Activated naive CD4-positive, alpha-beta T cell treated with Interleukin-2 at 50 U/mL for 16 hours (primary cell): ENCODE measurements around the gene FAM120A.

Experiments
- DNase-seq: peaks from one replicate; pipeline ENCODE4 v3.0.0-alpha.2; 2020

FAM120A gene

GRCh38 chr9:93565089-93565488 is 113.6 kb downstream of the FAM120A start:
- no peak for DNase-seq

- peak; percentile 99 for DNase-seq
These were observed 115.2 kb downstream of the FAM120A start for GRCh38 chr9:93566408-93567270.

GRCh38 chr9:93567271-93567959 is 115.9 kb downstream of the FAM120A start:
- DNase-seq: no peak

- no peak for DNase-seq
These were observed 116.7 kb downstream of the FAM120A start for GRCh38 chr9:93568169-93568568.

GRCh38 chr9:93569621-93570174 is 118.2 kb downstream of the FAM120A start:
- no peak for DNase-seq

- DNase-seq: no peak
These were observed 120.7 kb downstream of the FAM120A start for GRCh38 chr9:93572221-93572620.

- no peak for DNase-seq
These were observed 121.4 kb downstream of the FAM120A start for GRCh38 chr9:93572636-93573515.

GRCh38 chr9:93573516-93573828 is 122.0 kb downstream of the FAM120A start:
- DNase-seq: no peak

GRCh38 chr9:93574091-93574899 is 122.8 kb downstream of the FAM120A start:
- no peak for DNase-seq

GRCh38 chr9:93574900-93575795 is 123.7 kb downstream of the FAM120A start:
- no peak for DNase-seq

GRCh38 chr9:93575796-93576257 is 124.3 kb downstream of the FAM120A start:
- peak; percentile 55 for DNase-seq

- DNase-seq: peak; percentile 27
These were observed 125.0 kb downstream of the FAM120A start, which contains the start of gene PHF2 for GRCh38 chr9:93576258-93577077. PHF2 (plus strand) TSS chr9:93576584; CDS start chr9:93576774, 190 bp downstream.

- DNase-seq: peak; percentile 21
These were observed 125.8 kb downstream of the FAM120A start for GRCh38 chr9:93577078-93577974.

GRCh38 chr9:93577975-93578682 is 126.6 kb downstream of the FAM120A start:
- no peak for DNase-seq

- DNase-seq: no peak
These were observed 127.4 kb downstream of the FAM120A start for GRCh38 chr9:93578844-93579243.

- no peak for DNase-seq
These were observed 128.4 kb downstream of the FAM120A start for GRCh38 chr9:93579711-93580516.
